Kasumi-1 (cell line): Measurements from ENCODE around the gene GFRA4.

Experiments used
- DNase-seq, 2 experiments: peaks; one replicate each; lab custom pipeline; 2025; lab: John Stamatoyannopoulos, UW

GFRA4 gene

GRCh38 chr20:3694864-3695263 is 31.7 kb upstream of the GFRA4 start:
- DNase-seq: no peak

- no peak for DNase-seq
Measured at GRCh38 chr20:3693376-3693775, 30.2 kb upstream of the GFRA4 start.

- no peak for DNase-seq
Measured at GRCh38 chr20:3692706-3693294, 29.6 kb upstream of the GFRA4 start.

- DNase-seq: no peak
Measured at GRCh38 chr20:3691897-3692296, 28.7 kb upstream of the GFRA4 start.

GRCh38 chr20:3691306-3691705 is 28.1 kb upstream of the GFRA4 start:
- DNase-seq: no peak

- DNase-seq: no peak
Measured at GRCh38 chr20:3690413-3690812, 27.2 kb upstream of the GFRA4 start.

- no peak for DNase-seq
Measured at GRCh38 chr20:3689978-3690377, 26.8 kb upstream of the GFRA4 start.

GRCh38 chr20:3687655-3688054 is 24.5 kb upstream of the GFRA4 start:
- no peak for DNase-seq

GRCh38 chr20:3686867-3687321 is 23.7 kb upstream of the GFRA4 start:
- no peak for DNase-seq

GRCh38 chr20:3686421-3686820 is 23.2 kb upstream of the GFRA4 start:
- no peak for DNase-seq

GRCh38 chr20:3685341-3685740 is 22.1 kb upstream of the GFRA4 start:
- DNase-seq: no peak

GRCh38 chr20:3681931-3682781 is 19.0 kb upstream of the GFRA4 start, which contains the start of gene ADAM33:
ADAM33 (minus strand) TSS chr20:3682010; CDS start chr20:3682004, 6 bp downstream.
- no peak for DNase-seq

- DNase-seq: no peak
Measured at GRCh38 chr20:3681352-3681930, 18.2 kb upstream of the GFRA4 start.

- no peak for DNase-seq
Measured at GRCh38 chr20:3680701-3681351, 17.6 kb upstream of the GFRA4 start.

GRCh38 chr20:3679749-3680700 is 16.8 kb upstream of the GFRA4 start:
- DNase-seq: no peak

GRCh38 chr20:3678856-3679720 is 15.9 kb upstream of the GFRA4 start:
- DNase-seq: no peak

- DNase-seq: no peak
Measured at GRCh38 chr20:3678198-3678597, 15.0 kb upstream of the GFRA4 start.

- DNase-seq: no peak
Measured at GRCh38 chr20:3677733-3678132, 14.5 kb upstream of the GFRA4 start.

GRCh38 chr20:3674995-3675900 is 12.0 kb upstream of the GFRA4 start:
- no peak for DNase-seq
